Activated B cell treated with CpG ODN at 0.5 μM for 24 hours (primary cell): Measurements from ENCODE around the gene PPP4R3B. TPM values are rescaled to one million over a fixed set of nuclear protein-coding genes. Genes with fewer than 3 reads are reported as not detected.

ENCODE experiments used
- ATAC-seq: fragments of 200-7000 bp; cut with Tn5 transposase; one replicate; pipeline ENCODE4 v1.10.0; 2021; ENCODE audit warnings: low read depth, mild to moderate bottlenecking, moderate library complexity
- CTCF ChIA-PET: fragments of 350-600 bp; sonication (Branson Sonifier 250); formaldehyde crosslinking; loops from one replicate; lab custom pipeline; 2021; ENCODE audit warnings: antibody characterized with exemption; lab: Charles Lee
- POLR2A ChIA-PET: fragments of 350-600 bp; sonication (Branson Sonifier 250); formaldehyde crosslinking; loops from one replicate; lab custom pipeline; 2021; ENCODE audit warnings: antibody characterized with exemption; lab: Charles Lee
- DNase-seq: peaks from one replicate; pipeline ENCODE4 v3.0.0; 2022
- H3K27ac Mint-ChIP-seq: one replicate; pipeline ENCODE4 v1.8.0; 2020; ENCODE audit warnings: mixed read lengths
- H3K27me3 Mint-ChIP-seq: one replicate; pipeline ENCODE4 v1.8.0; 2021; ENCODE audit warnings: mixed read lengths
- H3K36me3 Mint-ChIP-seq: one replicate; pipeline ENCODE4 v1.8.0; 2021; ENCODE audit warnings: low read depth, mixed read lengths
- H3K4me1 Mint-ChIP-seq: one replicate; pipeline ENCODE4 v1.8.0; 2021; ENCODE audit warnings: mixed read lengths
- H3K4me3 Mint-ChIP-seq: one replicate; pipeline ENCODE4 v1.8.0; 2020; ENCODE audit warnings: mild to moderate bottlenecking, mixed read lengths
- H3K9me3 Mint-ChIP-seq: one replicate; pipeline ENCODE4 v1.8.0; 2020; ENCODE audit warnings: mixed read lengths
- CTCF ChIP-seq: fragments of 200-600 bp; IDR thresholded peaks from one replicate; pipeline ENCODE4 v1.8.0; 2022; ENCODE audit warnings: antibody characterized with exemption, mild to moderate bottlenecking
- intact Hi-C: fragments of 100-400 bp; cut with micrococcal nuclease; formaldehyde crosslinking; loops from one replicate; pipeline ENCODE4 v1.15.1; 2024
- total RNA-seq: library from RNA; stranded (reverse); gene quantifications from 2 replicates; pipeline ENCODE4 v1.2.3, GENCODE V29; 2022

Gene PPP4R3B
- total RNA-seq, 1 donor from 2014 or later, result 82.4 TPM

DNA sequence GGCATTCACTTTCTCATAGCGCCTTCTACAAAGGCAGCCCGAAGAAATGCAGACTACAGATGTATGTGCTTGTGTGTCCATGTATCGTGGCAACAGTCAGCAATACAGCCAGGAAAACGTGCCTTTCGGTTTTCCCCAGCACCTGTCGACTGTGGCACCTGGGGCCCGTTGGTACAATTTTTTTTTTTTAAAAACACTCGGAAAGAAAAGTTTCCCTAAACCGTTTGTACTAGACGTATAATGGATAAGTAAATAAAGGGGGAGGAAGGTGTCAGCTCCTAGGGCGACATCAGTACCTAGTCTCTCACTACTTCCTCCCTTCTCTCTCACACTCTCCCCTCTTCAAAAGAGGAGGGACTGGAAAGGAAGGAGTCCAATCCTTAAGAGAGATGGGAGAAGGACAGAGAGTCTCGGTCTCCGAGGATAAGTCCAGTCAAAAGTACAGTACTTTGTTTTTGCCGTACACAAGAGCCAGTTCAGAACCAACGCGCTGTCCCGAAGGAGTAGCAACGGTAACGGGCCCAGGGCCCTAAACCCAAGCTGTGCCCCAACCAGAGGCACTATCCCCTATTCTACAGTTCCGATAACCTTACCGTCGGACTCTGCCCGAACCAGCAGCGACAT is 759 bp downstream of the PPP4R3B start:
- ATAC-seq, result peak; percentile 1
- Mint-ChIP-seq H3K9me3 (no peaks in the 10 kb centered on the region), H3K27me3 (no peaks in the 10 kb centered on the region), H3K27ac (no peak overlapping the region), H3K36me3 (peaks cover 49% of the 10 kb centered on the region), H3K4me1 (peaks cover 23% of the 10 kb centered on the region), H3K4me3 (no peak overlapping the region)
- intact Hi-C loops, result loop anchor here (1.0 to 5.0 kb wide), 14 partner anchors 77 to 1850 kb away; partner anchors contain the start of genes ACYP2, ASB3, CCDC88A and CFAP36
- ChIA-PET CTCF (interaction anchor here (0.9 kb wide), 1 partner anchor 33 kb away, joined by 3 read pairs; no protein-coding TSS in a partner anchor), POLR2A (interaction anchor here (0.6 to 3.0 kb wide), 12 partner anchors 9 to 392 kb away, joined by 3 to 43 read pairs (median 3); partner anchors contain the start of genes CFAP36, CLHC1, MTIF2 and PNPT1)
- no peak for TF ChIP-seq CTCF
- no peak for DNase-seq

GRCh38 chr2:55611997-55612396 is 5.4 kb downstream of the PPP4R3B start:
- DNase-seq (no peak), ATAC-seq (no peak)
- CTCF ChIA-PET, result no interaction called here
- no peak overlapping the region for H3K4me3 Mint-ChIP-seq
- POLR2A ChIA-PET, result no interaction called here
- intact Hi-C loops, result no loop called here
- no peak for TF ChIP-seq CTCF
- H3K9me3 Mint-ChIP-seq, result no peaks in the 10 kb centered on the region
- H3K4me1 Mint-ChIP-seq, result peaks cover 39% of the 10 kb centered on the region
- H3K27me3 Mint-ChIP-seq, result no peaks in the 10 kb centered on the region
- no peak overlapping the region for H3K27ac Mint-ChIP-seq
- H3K36me3 Mint-ChIP-seq, result peaks cover 60% of the 10 kb centered on the region

GRCh38 chr2:55610954-55611743 is 6.3 kb downstream of the PPP4R3B start:
- POLR2A ChIA-PET, result no interaction called here
- peaks cover 63% of the 10 kb centered on the region for H3K36me3 Mint-ChIP-seq
- no peaks in the 10 kb centered on the region for H3K9me3 Mint-ChIP-seq

DNA sequence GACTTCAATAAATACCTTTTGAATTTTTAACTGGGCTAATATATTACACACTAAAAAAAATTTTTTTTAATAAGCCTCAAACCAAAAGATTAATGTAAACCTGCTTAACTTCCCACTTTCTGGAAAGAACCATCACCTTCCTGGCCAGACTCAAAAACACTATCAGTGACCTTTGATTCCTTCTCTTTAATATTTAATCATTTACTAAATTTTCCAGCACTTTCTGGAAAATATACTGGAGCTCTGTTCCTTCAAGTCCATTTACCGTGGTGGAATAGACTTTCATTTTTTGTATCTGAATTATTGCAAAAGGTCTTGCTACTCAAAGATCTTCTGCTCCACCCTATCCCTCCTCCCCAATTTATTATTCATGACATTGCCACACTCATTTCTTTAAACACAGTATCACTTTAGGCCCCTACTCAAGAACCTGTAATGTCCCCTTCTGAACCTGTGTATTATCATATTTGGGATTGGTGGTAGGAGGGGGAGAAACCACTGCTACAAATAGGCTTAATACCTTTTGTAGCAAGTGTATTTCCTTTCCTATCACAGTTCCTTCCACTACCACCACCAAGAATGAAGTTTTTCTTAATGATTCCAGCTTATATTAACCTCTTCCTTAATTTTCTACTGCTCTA is 7.4 kb downstream of the PPP4R3B start:
- Mint-ChIP-seq H3K27me3 (no peaks in the 10 kb centered on the region), H3K4me3 (no peak overlapping the region), H3K4me1 (peaks cover 29% of the 10 kb centered on the region), H3K27ac (no peak overlapping the region), H3K36me3 (peaks cover 60% of the 10 kb centered on the region), H3K9me3 (no peaks in the 10 kb centered on the region)
- no peak for ATAC-seq
- no peak for TF ChIP-seq CTCF
- DNase-seq, result no peak
- CTCF ChIA-PET, result no interaction called here
- POLR2A ChIA-PET, result interaction anchor here (0.7 kb wide), 1 partner anchor 1584 kb away, joined by 3 read pairs; no protein-coding TSS in a partner anchor
- intact Hi-C loops, result no loop called here

More at GRCh38 chr2:55610954-55611743, 6.3 kb downstream of the PPP4R3B start:
- Mint-ChIP-seq H3K4me1 (peaks cover 37% of the 10 kb centered on the region), H3K27me3 (no peaks in the 10 kb centered on the region), H3K27ac (no peak overlapping the region), H3K4me3 (no peak overlapping the region)
- DNase-seq (no peak), ATAC-seq (no peak)
- CTCF ChIA-PET, result no interaction called here
- no peak for TF ChIP-seq CTCF
- intact Hi-C loops, result no loop called here
